Calu3 (cell line): Measurements from ENCODE around the gene TNFAIP8. TPM values are rescaled to one million over a fixed set of nuclear protein-coding genes. Genes with fewer than 3 reads are reported as not detected.

Experiments
- BruUV-seq: library from RNA; stranded (reverse); fragments of 400-500 nt; replicated peaks from 2 replicates; lab custom pipeline; 2021; lab: Mats Ljungman, UMichigan
- CTCF ChIA-PET: fragments of 300-600 bp; sonication (Branson Sonifier 250); formaldehyde crosslinking; loops from one replicate; lab custom pipeline; 2022; ENCODE audit warnings: antibody characterized with exemption; lab: Charles Lee
- DNase-seq: peaks from one replicate; pipeline ENCODE4 v3.0.0; 2022
- H3K27ac Mint-ChIP-seq: one replicate; pipeline ENCODE4 v1.8.0; 2022; ENCODE audit warnings: mixed read lengths; ENCODE audit not compliant: unreplicated experiment
- H3K27me3 Mint-ChIP-seq: one replicate; pipeline ENCODE4 v1.8.0; 2022; ENCODE audit warnings: mixed read lengths; ENCODE audit not compliant: unreplicated experiment
- H3K36me3 Mint-ChIP-seq: one replicate; pipeline ENCODE4 v1.8.0; 2022; ENCODE audit warnings: mild to moderate bottlenecking, moderate library complexity, mixed read lengths; ENCODE audit not compliant: insufficient read depth, unreplicated experiment
- H3K4me1 Mint-ChIP-seq: one replicate; pipeline ENCODE4 v1.8.0; 2022; ENCODE audit warnings: mild to moderate bottlenecking, low read depth, mixed read lengths; ENCODE audit not compliant: unreplicated experiment
- H3K4me3 Mint-ChIP-seq: one replicate; pipeline ENCODE4 v1.8.0; 2022; ENCODE audit warnings: mild to moderate bottlenecking, low read depth, moderate library complexity, mixed read lengths; ENCODE audit not compliant: unreplicated experiment
- H3K9me3 Mint-ChIP-seq: one replicate; pipeline ENCODE4 v1.8.0; 2022; ENCODE audit warnings: low read depth, mixed read lengths; ENCODE audit not compliant: unreplicated experiment
- intact Hi-C: fragments of 100-400 bp; cut with micrococcal nuclease; formaldehyde crosslinking; loops from one replicate; pipeline ENCODE4 v1.10.0; 2022; ENCODE audit not compliant: unreplicated experiment
- total RNA-seq: library from RNA; stranded (reverse); gene quantifications from 2 replicates; pipeline ENCODE4 v1.2.3, GENCODE V29; 2022
- TF ChIP-seq, protein P1 (sequence below): fragments of 200-600 bp; IDR thresholded peaks from one replicate; pipeline ENCODE4 v1.8.0; 2022; ENCODE audit warnings: antibody characterized with exemption; ENCODE audit not compliant: unreplicated experiment

The TNFAIP8 gene
- total RNA-seq, 1 experiment from 2014 or later = 30.6 TPM

- Mint-ChIP-seq H3K27me3 (no peaks in the 10 kb centered on the region), H3K4me1 (peaks cover 29% of the 10 kb centered on the region), H3K27ac (no peak overlapping the region), H3K9me3 (no peaks in the 10 kb centered on the region), H3K36me3 (peaks cover 4% of the 10 kb centered on the region), H3K4me3 (no peak overlapping the region)
- TF ChIP-seq, protein P1, sequence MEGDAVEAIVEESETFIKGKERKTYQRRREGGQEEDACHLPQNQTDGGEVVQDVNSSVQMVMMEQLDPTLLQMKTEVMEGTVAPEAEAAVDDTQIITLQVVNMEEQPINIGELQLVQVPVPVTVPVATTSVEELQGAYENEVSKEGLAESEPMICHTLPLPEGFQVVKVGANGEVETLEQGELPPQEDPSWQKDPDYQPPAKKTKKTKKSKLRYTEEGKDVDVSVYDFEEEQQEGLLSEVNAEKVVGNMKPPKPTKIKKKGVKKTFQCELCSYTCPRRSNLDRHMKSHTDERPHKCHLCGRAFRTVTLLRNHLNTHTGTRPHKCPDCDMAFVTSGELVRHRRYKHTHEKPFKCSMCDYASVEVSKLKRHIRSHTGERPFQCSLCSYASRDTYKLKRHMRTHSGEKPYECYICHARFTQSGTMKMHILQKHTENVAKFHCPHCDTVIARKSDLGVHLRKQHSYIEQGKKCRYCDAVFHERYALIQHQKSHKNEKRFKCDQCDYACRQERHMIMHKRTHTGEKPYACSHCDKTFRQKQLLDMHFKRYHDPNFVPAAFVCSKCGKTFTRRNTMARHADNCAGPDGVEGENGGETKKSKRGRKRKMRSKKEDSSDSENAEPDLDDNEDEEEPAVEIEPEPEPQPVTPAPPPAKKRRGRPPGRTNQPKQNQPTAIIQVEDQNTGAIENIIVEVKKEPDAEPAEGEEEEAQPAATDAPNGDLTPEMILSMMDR = no peak
- CTCF ChIA-PET = no interaction called here
- DNase-seq = no peak
- intact Hi-C loops = no loop called here
- no TSS peak for BruUV-seq
Measured at GRCh38 chr5:119400245-119400644, 44.4 kb downstream of the TNFAIP8 start.

DNA sequence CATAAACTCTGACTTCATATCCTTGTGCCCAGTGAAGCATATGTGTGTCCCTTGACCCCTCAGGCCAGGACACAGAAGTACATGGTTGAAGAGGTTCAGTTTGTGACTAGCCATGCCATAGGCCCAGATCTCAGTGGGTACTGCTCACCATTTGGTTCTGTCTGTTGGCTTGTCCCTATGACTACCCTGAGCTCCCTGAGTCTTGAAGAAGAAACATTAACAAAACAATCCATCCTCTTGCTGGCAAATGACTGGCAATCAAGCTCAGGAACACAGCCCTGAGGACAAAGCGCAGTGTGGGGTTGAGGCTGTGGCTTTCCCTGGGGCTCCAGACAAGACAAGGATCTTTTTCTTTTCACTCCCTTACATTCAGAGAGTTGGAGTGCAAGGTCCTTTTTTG, 46.3 kb downstream of the TNFAIP8 start:
- H3K36me3 Mint-ChIP-seq = no peaks in the 10 kb centered on the region
- BruUV-seq = no TSS peak
- no peak for DNase-seq
- no peak overlapping the region for H3K27ac Mint-ChIP-seq
- no peak overlapping the region for H3K4me3 Mint-ChIP-seq
- H3K27me3 Mint-ChIP-seq = no peaks in the 10 kb centered on the region
- TF ChIP-seq, protein P1 = no peak
- intact Hi-C loops = no loop called here
- no peaks in the 10 kb centered on the region for H3K9me3 Mint-ChIP-seq
- H3K4me1 Mint-ChIP-seq = peaks cover 25% of the 10 kb centered on the region
- CTCF ChIA-PET = interaction anchor here (0.5 to 0.7 kb wide), 2 partner anchors 17 to 342 kb away, joined by 3 to 5 read pairs; no protein-coding TSS in a partner anchor

GRCh38 chr5:119402555-119402954, 46.7 kb downstream of the TNFAIP8 start:
- no peaks in the 10 kb centered on the region for H3K27me3 Mint-ChIP-seq
- no peaks in the 10 kb centered on the region for H3K36me3 Mint-ChIP-seq
- intact Hi-C loops = no loop called here
- TF ChIP-seq, protein P1 = no peak
- no TSS peak for BruUV-seq
- no peak overlapping the region for H3K27ac Mint-ChIP-seq
- no peak for DNase-seq
- no peaks in the 10 kb centered on the region for H3K9me3 Mint-ChIP-seq
- H3K4me3 Mint-ChIP-seq = no peak overlapping the region
- peaks cover 24% of the 10 kb centered on the region for H3K4me1 Mint-ChIP-seq
- CTCF ChIA-PET = no interaction called here

DNA sequence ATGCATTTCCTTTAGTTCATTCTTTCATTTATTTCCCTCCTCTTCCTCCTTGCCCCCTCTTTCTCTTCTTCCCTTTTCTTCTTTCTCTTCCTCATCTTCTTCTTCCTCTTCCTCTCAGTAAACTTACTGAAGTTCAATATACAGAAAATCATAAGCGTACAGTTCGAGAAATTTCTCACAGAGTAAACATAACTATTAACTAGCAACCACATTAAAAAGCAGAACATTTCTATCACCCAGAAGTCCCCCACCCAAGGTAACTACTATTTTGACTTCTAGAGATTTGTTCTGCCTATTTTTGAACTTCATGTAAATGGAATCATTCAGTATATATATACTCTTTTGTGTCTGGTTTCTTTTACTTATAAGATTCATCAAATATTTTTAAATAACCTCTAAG, 48.2 kb downstream of the TNFAIP8 start:
- CTCF ChIA-PET = no interaction called here
- BruUV-seq = no TSS peak
- TF ChIP-seq, protein P1 = no peak
- H3K36me3 Mint-ChIP-seq = no peaks in the 10 kb centered on the region
- H3K27me3 Mint-ChIP-seq = no peaks in the 10 kb centered on the region
- intact Hi-C loops = no loop called here
- no peaks in the 10 kb centered on the region for H3K9me3 Mint-ChIP-seq
- no peak for DNase-seq
- H3K4me1 Mint-ChIP-seq = peaks cover 12% of the 10 kb centered on the region
- no peak overlapping the region for H3K4me3 Mint-ChIP-seq
- no peak overlapping the region for H3K27ac Mint-ChIP-seq
